ENCODE data around the gene PIK3R1.
"Not testable (repeated sequence)": the region's sequence is repeated elsewhere in the genome, so short reads cannot be mapped to it uniquely, and the experiment has no call there.

The PIK3R1 gene

GRCh38 chr5:68226546-68227073 lies 11.1 kb downstream of the PIK3R1 start:
- no peak for DNase-seq (ENCODE audit: low spot score)

GRCh38 chr5:68227532-68228160 lies 12.1 kb downstream of the PIK3R1 start:
- no peak for DNase-seq (ENCODE audit: low spot score)

GRCh38 chr5:68229416-68229815 lies 13.9 kb downstream of the PIK3R1 start:
- DNase-seq (ENCODE audit: low spot score) = no peak

DNA sequence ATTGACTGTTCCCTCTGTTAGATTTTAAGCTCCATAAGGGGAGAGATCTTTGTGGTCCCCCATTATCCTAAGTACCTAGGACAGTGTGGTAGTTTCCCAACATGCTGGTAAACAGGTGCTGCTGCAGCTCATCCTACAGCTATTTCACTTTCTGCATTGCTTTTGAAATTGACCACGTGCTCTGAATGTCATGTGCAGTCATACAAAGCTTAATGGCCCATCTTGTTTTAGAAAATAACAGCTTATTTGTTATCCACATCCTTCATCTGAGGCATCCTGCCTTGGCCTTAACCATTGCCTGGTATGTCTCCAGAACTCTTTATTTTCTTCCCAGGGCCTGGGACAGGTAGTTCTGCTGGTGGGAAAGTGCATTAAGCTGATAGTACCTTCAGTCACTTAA lies 14.7 kb downstream of the PIK3R1 start:
- DNase-seq (ENCODE audit: low spot score) = no peak

- no peak for DNase-seq (ENCODE audit: low spot score)
Measured at GRCh38 chr5:68231414-68232076, 16.0 kb downstream of the PIK3R1 start.

DNA sequence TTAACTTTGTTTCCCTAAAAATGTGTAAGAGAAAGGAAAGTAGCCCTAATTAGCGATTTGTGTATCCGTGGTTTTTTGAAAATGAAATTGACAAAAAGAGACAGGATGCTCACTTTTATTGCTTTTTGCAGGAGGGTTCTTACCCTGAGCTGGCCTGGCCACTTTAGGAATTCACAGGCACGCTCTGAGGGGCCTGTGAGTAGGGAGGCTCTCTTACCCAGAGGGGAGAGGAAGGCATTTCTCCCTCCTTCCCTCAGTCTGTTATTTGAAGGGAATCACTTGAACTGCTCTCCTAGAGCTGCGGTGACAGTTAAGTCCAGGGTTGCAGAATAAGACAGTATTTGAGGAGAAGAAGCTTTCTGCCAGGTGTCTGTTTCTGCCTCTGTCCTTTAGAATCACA lies 16.7 kb downstream of the PIK3R1 start:
- DNase-seq (ENCODE audit: low spot score) = no peak

DNA sequence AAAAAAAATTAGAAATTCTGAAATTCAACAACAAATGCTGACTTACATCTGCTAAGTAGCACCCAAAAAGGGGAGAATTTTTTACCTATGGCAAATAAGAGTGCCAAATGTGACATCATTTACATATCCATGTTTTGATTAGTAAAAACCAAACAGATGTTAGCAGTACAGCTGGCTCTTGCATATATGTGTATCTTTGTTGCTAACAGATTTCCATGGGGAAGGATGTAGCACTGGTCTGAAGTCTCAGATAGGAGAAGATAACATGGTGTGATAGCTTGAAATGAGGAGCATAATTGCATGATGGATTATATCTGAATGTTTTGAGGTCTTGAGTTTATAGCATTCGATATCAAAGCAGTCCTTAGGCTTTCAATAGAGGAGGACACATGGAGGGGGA lies 17.5 kb downstream of the PIK3R1 start:
- no peak for DNase-seq (ENCODE audit: low spot score)

- not testable (repeated sequence) for DNase-seq (ENCODE audit: low spot score)
Measured at GRCh38 chr5:68235229-68235628, 19.7 kb downstream of the PIK3R1 start.

GRCh38 chr5:68237715-68238114 lies 22.2 kb downstream of the PIK3R1 start:
- no peak for DNase-seq (ENCODE audit: low spot score)

GRCh38 chr5:68239487-68239886 lies 23.9 kb downstream of the PIK3R1 start:
- peak; percentile 59 for DNase-seq (ENCODE audit: low spot score)

GRCh38 chr5:68240202-68240601 lies 24.6 kb downstream of the PIK3R1 start:
- no peak for DNase-seq (ENCODE audit: low spot score)

DNA sequence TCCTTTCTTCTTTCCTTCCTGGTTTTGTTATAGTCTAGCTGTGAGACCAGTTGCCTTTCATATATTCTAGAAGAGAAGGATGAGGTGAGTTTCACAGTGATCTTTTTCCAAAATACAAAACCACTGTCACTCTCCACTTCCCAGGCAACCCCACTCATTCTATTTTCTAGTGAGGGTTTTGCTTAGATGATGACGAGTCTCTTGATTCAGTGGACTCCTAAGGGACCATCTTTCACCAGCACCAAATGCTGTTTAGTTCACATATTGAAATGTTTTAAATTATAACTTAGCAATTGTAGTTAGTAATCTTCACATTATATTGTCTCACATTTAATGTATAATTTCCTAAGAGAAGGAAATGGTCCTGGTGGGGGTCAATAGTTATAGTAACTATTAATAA lies 25.2 kb downstream of the PIK3R1 start:
- DNase-seq (ENCODE audit: low spot score) = no peak

- no peak for DNase-seq (ENCODE audit: low spot score)
Measured at GRCh38 chr5:68242743-68243142, 27.2 kb downstream of the PIK3R1 start.

- DNase-seq (ENCODE audit: low spot score) = no peak
Measured at GRCh38 chr5:68243251-68243650, 27.7 kb downstream of the PIK3R1 start.

GRCh38 chr5:68243681-68244080 lies 28.1 kb downstream of the PIK3R1 start:
- DNase-seq (ENCODE audit: low spot score) = no peak

DNA sequence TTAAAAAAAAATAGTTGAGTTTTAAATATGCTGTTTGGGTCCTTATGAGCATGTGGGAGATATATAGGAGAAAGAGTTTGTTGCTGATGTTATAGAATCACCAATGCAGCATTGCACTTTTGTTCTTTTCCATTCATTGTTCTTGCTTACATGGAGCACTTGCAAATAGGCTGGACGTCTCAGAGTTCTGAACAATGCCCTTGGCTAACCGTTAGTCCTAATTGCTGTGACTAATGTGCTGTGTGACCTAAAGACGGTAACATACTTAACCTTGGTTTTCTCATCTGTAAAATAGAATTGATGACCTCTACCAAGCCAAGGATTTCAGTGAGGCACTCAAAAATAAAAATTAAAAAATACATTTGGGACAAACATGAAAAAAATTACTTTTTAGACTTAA lies 29.8 kb downstream of the PIK3R1 start:
- no peak for DNase-seq (ENCODE audit: low spot score)

GRCh38 chr5:68246802-68247201 lies 31.2 kb downstream of the PIK3R1 start:
- no peak for DNase-seq (ENCODE audit: low spot score)

GRCh38 chr5:68247627-68248026 lies 32.1 kb downstream of the PIK3R1 start:
- no peak for DNase-seq (ENCODE audit: low spot score)

DNA sequence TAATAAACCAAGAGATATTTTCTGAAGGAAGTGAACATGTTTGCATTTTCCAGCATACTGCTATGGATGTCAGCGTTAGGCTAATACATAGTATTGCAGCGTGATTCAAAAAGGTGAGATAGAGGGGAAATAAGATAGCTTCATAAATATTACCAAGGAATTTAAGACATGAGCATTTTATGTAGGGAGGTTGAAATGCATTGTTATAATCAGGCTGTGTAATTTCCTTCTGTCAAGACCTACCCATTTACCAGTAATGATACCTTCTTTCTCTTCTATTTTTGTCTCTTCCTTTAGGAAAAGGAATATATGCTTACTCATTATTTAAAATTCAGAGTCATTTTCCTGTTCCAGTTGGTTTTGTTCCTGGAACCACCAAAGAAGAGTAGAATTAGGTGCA lies 33.3 kb downstream of the PIK3R1 start:
- no peak for DNase-seq (ENCODE audit: low spot score)

GRCh38 chr5:68249520-68249919 lies 34.0 kb downstream of the PIK3R1 start:
- DNase-seq (ENCODE audit: low spot score) = no peak

DNA sequence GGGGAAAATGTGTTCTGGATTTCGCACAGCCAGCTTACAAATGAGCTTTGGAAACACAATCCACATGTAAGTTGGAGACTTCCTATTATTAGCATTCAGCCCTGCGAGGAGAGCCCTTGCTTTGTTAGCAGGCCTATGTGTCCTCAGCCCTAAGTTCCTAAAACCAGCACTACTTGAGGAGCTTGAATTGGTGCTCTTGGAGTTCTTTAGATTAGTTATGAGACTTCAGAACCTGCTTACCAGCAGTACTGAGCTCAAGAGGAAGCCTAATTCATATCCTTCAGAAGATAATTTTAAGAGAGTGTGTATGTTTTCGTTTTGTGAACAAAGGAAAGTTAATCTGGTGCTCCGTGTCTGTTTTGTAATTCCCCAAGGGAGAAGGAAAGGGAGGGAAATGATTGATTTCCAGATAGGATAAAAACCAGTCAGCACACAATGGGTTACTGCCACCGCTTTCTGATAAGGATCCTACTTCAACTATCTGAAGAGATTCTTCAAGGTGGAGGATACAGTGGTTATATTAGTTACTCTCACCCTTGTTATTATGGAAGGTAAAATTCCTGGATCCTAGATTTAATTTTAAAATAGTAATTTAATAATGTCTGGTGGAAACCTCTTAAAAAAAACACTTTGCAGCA lies 35.2 kb downstream of the PIK3R1 start:
- DNase-seq (ENCODE audit: low spot score) = no peak

- no peak for DNase-seq (ENCODE audit: low spot score)
Measured at GRCh38 chr5:68251386-68251785, 35.8 kb downstream of the PIK3R1 start.

DNA sequence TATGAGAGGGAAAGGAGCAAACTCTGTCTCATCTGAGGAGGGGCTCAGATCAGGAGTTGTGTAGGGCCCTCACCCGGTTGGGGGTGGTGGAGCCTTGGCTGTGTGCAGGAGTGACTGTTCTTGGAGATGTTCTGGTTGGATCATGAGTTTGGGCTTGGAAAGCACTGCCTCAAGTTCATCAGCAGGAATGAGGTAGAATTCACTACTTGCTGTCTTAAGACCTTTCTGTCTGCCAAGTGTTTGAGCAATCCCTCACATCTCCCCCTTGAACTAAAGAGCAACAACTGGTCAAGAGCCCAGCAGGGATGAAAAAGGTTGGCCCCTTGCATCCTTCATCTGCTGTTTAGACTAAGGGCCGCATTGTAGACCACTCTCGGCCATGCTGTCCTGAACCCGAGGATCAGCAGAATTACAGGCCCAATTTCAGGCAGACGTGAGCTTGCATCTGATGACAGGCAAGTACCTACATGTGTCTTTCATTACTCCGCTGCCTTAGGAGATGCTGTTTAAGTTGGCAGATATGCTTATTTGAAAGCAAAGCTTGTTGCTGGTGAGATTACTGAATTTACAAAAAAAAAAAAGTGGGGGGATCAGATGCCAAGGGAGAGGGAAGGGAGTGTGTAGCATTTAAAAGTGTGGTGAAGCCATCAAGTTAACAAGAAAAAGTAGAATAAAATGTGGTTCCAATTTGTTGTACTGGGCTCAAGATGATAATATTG lies 36.4 kb downstream of the PIK3R1 start:
- DNase-seq (ENCODE audit: low spot score) = no peak

All from AG08396 (cell line).